Esophagus mucosa (tissue), 1 donor: Measurements from ENCODE around the gene PRND. TPM values are rescaled to one million over a fixed set of nuclear protein-coding genes. Genes with fewer than 3 reads are reported as not detected.
"Not testable (repeated sequence)": the region's sequence is repeated elsewhere in the genome, so short reads cannot be mapped to it uniquely, and the experiment has no call there.

Experiments
- ATAC-seq: fragments of 200-7000 bp; cut with Tn5 transposase; one replicate; pipeline ENCODE4 v1.9.1; 2020
- total RNA-seq: library from RNA; stranded (reverse); gene quantifications from one replicate; pipeline ENCODE4 v1.2.4, GENCODE V29; 2023
- donor health status: DM: yes; HTN: yes; CAD: no.

The PRND gene
- total RNA-seq, 1 donor from 2014 or later: not detected

GRCh38 chr20:4740774-4741431 is 19.2 kb downstream of the PRND start:
- peak; percentile 41 for ATAC-seq

- no peak for ATAC-seq
Measured at GRCh38 chr20:4748847-4749246, 27.1 kb downstream of the PRND start.

GRCh38 chr20:4749326-4749725 is 27.6 kb downstream of the PRND start:
- no peak for ATAC-seq

GRCh38 chr20:4750381-4750780 is 28.7 kb downstream of the PRND start:
- ATAC-seq: no peak

- not testable (repeated sequence) for ATAC-seq
Measured at GRCh38 chr20:4759100-4759884, 37.6 kb downstream of the PRND start.

DNA sequence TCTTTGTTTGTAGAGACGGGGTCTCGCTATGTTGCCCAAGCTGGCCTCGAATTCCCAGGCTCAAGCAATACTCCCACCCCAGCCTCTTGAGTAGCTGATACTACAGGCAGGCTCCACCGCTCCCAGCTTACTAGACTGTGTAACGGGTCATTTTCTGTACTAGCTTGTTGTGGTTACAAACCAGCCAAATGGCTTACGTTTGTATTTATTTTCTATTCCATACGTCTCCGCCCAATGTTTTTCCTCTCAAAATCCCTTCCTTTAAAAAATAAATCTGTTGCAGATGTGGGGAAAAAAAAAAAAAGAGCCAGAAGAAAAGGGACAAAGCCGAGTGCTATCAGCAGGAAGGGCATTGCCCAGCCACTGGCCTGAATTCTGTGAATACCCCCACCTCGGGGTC is 41.6 kb downstream of the PRND start:
- ATAC-seq: no peak

DNA sequence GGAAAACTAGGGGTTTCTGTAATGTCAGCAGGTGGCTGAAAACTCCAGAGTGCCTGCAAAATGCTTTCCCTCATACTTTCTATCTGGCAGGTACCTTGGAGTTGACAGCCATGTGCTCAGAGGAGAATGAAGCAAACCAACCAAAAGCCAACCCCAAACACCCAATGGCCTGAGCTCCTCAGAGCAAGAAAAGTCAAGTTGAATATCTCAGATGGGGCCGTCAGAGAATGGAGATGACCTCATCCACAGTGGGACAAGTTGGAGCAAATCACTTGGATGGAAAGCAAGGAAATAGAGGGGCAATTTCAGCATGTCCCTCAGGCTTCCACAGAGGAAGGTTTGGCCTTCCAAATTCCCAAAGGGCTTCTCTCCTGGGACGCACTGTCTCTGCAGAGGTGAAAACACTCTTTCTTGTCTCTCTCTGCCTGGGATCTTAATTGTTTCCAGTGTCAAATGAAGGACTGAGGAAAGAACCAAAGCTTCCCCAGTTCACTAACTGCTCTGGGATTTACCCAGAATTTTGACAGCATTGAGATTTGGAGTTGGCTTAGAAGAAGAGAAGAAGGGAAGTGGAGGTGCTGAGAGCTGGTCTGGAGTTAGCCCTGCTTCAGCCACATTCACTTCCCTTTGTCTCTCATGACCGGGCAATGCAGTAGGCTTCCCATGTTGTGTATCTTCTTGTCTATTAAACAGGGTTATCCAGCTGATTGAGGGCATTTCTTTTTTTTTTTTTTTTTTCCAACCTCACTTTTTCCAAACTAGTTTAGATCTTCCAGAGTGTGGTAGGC is 42.2 kb downstream of the PRND start:
- no peak for ATAC-seq

- ATAC-seq: no peak
Measured at GRCh38 chr20:4764805-4765204, 43.1 kb downstream of the PRND start.

DNA sequence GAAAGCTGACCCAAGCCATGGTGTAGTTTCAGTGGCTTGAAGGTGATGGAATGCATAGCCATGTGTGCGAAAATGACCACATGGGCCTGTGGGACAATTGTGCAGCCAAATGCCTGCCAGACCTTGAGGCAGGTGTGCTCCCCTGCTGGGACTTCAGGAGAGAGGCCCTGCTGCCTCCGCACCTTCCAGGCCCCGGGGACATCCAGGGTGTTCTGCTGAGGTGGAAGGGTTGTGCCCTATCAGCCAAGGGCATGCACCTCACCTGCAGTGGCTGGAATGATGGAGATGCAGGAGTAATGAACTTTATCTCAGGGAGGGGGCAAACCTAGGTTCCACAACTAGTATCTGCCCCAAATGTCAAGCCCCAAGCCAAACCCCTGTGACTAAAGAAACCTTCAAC is 44.0 kb downstream of the PRND start:
- ATAC-seq: no peak

DNA sequence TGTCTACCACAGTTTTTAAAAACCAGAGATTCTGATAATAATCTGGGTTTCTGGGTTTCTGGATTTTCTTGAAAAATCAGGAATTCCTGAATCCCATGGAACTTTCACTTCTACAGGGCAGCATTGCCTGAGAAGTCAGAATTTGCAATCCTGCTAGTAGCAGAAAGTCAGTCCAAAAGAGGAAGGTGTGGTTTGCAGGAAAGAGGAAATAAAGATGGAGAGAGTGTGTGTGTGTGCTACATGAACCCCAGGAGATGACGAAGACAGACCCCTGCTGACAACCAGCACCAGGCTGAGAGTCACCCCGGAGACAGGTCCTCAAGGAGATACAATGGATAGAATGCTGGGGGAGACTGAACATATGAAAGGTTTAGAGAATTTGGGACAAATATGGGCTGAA is 44.9 kb downstream of the PRND start:
- ATAC-seq: peak; percentile 28

DNA sequence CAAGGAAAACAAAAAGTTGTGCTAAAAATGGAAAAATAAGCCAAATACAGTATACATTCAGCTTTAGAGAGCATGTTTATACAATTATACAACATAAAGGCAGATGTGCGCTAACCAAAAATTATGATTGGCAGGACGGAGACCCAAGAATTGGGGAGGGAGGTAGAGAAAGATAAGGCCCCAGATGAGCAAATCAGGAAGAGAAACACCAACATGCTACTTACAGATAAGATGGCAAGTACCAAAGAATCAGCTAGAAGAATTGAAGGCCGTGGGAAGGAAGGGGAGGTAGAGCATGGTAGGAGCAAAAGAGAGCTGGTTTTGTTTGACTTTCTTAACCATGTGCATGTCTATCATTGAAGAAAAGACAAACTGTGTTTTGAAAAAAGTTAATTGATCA is 45.4 kb downstream of the PRND start:
- ATAC-seq: no peak

DNA sequence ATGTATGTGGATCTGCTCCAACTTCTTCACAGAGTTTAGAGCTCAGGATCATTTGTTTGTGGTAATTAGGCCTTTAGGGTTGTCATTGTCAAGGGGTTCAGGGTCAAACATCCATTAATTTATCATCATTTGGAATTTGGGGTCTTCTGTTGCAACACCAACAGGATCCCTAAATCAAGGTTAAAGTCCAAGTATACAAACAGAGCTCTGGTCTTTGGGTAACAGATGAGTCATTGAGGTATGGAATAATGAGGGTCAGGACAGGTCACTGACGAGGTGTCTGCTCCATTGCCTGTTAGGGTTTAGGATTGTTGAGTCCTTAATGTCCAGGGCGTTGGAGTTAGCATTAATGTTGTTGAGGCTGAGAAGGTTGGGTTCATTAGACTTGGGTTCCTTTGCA is 47.6 kb downstream of the PRND start:
- no peak for ATAC-seq

- no peak for ATAC-seq
Measured at GRCh38 chr20:4770026-4770425, 48.3 kb downstream of the PRND start.

DNA sequence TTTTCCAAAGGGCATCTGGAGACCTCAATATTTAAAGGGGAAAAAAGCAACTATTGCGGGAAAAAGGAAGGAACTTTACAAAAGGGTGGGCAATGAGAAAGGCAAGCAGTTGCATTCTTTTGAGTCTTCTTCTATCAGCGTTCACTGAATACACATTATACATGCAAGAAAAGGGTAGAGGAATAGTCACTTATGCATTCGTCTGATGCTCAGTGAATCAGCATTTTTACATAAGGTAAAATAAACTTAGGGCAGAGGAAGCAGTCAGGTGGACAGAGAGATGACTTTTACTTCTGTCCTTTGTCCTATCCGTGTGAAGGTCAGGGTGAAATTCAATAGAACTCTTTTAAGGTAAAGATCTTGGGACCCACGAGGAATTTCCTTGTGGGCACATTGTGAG is 49.3 kb downstream of the PRND start:
- ATAC-seq: no peak

GRCh38 chr20:4772132-4772531 is 50.4 kb downstream of the PRND start:
- ATAC-seq: no peak

DNA sequence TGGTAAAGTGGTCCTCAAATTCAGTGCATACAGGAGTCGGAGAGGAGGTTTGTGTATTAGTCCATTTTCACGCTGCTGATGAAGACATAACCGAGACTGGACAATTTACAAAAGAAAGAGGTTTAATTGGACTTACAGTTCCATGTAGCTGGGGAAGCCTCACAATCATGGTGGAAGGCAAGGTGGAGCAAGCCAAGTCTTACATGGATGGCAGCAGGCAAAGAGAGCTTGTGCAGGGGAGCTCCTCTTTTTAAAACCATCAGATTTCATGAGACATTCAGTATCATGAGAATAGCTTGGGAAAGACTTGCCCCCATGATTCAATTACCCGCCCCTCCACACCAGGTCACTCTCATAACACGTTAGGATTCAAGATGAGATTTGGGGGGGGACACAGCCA is 51.3 kb downstream of the PRND start:
- ATAC-seq: not testable (repeated sequence)

GRCh38 chr20:4773736-4774135 is 52.0 kb downstream of the PRND start:
- no peak for ATAC-seq

GRCh38 chr20:4774207-4774606 is 52.5 kb downstream of the PRND start:
- ATAC-seq: no peak

DNA sequence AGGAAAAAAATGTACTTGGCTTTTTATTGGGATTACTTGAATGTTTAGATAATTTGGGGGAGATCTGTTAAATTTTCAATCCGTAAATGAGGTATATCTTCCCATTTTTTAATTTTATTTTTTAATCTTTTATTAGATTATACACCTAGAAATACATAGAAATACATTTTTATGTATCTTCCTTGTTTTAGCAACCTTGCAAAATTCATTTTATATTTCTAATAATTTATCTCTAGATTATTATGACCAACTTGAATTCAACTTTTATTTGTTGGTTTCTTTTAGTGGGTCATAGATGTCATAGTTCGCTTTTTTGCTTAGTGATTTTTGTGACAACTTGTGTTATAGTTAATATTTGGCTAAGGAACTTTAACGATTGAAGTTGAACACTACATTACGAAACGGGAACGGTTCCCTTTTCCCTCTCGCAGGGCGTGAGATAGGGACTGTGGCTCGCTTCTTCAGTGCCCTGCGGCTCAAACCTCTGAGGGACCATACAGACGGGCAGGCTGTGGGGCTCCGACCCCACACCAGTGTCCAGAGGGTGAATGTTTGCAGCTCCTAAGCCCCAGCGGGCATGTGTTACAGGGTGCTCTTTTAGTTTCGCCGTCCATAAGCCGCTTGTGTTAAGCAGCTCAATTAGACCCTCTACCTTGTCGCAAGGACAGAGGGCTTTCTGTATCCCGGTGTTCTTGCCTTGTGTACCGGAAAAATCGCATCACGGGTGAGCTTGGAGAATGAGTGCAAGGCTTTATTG is 53.8 kb downstream of the PRND start:
- no peak for ATAC-seq

DNA sequence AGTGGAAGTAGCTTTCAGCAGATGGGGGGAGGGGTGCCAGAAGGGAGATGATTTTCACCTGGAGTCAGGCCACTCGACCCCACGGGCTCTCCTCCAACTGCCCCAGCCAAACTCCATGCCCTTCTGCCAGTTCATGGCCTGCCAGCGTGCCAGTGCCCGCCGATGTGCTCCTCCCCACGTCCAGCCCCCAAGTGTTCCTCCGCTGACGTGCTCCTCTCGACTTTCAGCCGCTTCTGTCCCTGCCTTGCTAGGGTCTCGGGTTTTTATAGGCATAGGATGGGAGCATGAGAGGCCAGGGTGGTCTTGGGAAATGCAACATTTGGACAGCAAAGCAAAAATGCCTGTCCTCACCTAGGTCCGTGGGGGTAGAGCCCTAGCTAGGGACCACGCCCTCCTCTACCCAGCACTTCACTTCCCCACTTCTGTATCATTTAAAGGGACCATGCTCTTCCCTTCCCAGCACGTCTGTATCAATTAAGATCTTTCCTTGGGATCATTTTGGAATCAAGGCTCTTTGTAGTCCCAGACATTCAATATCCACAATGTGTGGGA is 54.4 kb downstream of the PRND start:
- ATAC-seq: no peak
